GM18505 (cell line): Measurements from ENCODE around the gene DNAL4.

Experiments
- ATAC-seq: cut with Tn5 transposase; IDR thresholded peaks from one replicate; pipeline ENCODE4 v1.9.1; 2021; ENCODE audit not compliant: unreplicated experiment
- POLR2A ChIP-seq: IDR thresholded peaks from 4 replicates; pipeline ENCODE4 v1.6.1; 2011; ENCODE audit warnings: borderline replicate concordance; ENCODE audit not compliant: insufficient read depth, insufficient read length; ENCODE audit errors: extremely low read depth

DNAL4 gene

DNA sequence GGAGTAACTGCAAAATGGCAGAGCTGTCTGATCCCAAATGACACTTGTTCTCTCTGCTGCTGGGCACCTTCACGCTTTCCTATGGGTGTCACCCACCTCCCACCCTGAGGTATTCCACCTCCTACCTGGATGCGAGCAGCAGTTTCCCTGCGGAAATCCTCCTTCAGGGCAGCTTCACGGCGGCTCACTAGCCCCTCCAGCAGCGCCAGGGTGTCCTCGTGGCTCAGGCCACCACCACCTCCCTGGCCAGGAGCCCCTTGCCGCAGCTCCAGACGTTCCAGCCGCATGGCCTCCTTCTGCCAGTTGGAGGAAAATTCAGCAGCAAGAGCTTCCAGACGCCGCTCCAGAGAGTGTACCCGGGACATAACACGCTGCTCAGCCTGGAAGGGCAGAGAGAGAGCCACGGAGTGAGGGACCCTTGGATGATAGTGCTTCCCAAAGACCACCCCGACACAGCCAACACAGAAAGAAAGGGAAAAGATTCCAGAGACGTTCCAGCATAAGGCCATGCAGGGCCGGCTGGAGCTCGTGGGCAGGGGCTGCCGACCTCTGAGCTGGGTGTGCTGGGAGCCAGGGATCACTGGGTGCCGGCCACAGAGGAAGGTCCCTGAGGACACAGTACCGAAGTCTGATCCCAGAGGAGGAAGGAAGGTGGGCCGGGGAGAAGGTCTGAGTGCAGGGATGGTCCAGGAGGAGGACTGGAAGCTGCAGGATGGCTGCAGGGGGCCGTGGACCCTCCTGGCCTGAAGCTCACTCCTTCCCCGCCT, 51.6 kb downstream of the DNAL4 start:
- no peak for TF ChIP-seq POLR2A
- no peak for ATAC-seq

DNA sequence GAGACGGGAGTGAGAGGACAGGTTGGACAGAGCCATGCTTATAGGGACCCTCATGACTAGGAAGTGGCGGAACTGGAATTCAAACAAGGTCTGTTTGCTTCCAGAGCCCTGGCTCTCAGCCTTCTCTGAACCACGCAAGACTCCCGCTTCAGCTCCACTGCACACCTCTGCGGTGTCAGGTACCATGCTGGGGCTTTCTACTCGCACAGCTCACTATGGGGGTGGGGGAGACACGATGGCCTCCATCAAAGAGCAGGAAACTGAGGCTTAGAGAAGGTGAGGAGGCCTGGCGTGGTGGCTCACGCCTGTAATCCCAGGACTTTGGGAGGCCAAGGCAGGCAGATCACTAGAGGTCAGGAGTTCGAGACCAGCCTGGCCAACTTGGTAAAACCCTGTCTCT, 52.4 kb downstream of the DNAL4 start:
- no peak for TF ChIP-seq POLR2A
- ATAC-seq, result no peak

DNA sequence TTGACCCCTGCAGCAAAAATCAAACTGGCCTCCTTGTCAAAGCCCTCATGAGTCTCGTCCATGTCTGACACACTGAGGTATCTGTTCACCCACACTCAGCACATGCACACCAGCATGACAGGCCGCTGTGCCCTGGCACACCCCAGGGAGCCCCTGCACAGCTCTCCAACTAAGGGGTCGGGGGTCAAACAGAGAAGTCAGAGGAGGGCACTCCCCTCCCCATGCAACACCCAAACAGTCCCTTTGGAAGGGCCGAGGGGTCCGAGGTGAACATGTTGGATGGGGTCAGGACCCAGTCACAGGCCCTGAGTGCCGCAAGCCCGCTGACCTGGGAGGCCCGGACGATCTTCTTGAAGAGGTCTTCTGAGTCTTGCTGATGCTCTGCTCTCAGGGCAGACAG, 52.8 kb downstream of the DNAL4 start:
- no peak for TF ChIP-seq POLR2A
- no peak for ATAC-seq

DNA sequence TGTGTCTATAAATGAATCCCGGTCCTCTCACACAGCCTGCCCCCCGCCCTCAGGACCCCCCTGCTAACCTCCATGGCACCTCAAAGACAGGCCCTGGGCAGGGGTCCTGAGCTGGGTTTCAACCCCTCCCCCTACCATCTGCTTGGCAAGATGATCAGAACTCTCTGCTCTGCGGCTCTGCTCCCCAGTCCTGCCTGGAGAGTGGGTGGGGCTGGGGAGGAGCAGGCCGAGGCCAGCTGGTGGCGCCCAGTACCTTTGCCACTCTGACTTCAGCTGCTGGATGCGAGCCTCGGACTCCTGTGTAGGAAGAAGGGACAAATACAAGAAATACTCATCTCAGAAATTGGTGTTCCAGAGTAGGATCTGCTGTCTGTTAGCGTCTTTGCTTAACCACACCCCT, 53.2 kb downstream of the DNAL4 start:
- ATAC-seq, result no peak

DNA sequence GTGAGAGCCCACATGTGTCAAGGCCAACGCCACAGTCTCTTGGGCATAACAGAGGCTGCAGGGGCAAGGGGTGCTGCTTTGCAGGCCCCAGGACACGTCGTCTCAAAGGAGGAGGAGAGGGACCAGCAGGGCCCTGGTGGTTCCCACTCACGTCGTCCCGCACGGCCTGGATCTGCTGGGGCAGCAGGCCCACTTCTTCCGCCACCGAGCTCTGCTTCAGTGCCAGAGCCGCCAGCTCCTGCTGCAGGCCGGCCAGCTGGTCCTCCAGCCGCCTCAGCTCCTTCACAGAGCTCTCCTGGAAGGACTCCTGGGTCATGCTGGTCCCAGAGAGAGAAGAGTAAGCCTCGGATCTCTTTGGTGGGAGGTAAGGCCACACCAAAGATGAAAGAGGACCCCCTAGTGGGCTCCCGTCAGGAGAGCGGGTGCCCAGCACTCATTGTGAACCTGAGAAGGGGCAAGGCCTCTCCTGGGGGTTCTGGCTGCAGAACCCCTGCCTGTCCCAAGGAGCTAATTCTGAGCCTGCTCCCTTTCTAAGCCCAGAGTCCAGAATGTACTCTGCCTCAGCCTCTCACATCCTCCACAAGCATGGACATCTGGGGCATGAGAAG, 53.7 kb downstream of the DNAL4 start:
- no peak for ATAC-seq
- TF ChIP-seq POLR2A, result peak; percentile 24

More for the DNA sequence above, 53.2 kb downstream of the DNAL4 start:
- TF ChIP-seq POLR2A, result no peak

DNA sequence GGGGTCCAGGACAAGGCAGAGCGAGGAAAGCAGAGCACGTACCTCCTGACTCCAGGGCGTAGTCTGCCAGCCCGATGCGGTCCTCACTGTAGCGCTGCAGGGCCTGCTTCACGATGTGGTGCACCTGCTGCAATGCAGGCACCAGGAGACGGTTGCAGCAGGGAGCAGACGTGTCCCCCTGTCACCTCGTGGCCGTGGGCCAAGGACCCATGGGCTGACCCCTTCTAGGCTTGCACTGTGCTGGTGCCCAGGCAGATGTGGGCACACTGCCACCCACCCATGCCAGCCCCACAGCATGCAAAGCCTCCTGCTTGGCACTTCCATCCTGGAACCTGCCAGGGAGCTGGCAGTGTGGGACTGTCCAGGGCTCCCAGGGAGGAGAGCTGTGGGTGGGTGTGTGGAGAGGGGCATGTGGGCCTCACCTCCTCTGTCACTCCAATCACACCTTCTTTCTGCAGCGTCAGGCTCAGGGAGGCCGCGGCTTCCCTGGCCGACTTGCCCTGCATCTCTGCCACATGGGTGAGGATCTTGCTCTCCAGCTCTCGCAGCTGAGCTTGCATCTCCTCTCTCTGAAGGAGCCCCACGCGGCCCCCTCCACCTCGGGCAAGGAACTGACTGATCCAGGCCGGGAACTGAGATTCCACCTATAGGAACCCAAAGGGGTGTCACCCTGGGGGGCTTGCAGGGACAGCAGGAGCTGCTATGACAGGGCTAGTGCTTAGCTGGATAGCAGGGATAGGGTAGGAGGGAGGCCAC, 54.5 kb downstream of the DNAL4 start:
- no peak for ATAC-seq
- TF ChIP-seq POLR2A, result no peak

DNA sequence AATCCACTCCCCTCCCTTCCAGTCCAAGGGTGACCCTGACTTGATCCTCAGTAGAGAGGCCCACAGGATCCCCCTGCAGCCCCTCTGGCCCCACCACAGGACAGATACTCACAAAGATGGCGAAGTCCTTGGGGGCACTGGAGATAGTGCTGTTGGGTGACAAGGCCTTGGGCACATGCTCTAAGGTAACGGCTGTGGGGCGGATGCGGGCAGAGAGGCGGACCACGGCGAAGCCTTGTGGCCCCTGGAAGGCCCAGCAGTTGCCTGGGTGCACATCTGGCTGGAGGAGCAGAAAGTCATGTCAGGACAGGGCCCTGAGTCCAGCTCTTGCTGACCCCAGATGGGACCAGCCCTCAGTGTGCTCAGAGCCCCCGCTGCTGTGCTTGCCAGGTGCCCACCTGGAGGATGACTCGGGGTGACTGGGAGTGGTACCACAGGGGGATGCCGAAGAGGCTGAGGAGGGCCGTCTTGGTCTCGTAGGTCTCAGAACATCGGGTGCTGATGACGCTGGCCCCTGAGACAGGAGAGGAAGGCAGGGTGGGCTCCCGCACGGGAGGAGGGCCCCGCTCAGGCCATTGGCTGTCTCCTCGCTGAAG, 55.4 kb downstream of the DNAL4 start:
- no peak for TF ChIP-seq POLR2A

DNA sequence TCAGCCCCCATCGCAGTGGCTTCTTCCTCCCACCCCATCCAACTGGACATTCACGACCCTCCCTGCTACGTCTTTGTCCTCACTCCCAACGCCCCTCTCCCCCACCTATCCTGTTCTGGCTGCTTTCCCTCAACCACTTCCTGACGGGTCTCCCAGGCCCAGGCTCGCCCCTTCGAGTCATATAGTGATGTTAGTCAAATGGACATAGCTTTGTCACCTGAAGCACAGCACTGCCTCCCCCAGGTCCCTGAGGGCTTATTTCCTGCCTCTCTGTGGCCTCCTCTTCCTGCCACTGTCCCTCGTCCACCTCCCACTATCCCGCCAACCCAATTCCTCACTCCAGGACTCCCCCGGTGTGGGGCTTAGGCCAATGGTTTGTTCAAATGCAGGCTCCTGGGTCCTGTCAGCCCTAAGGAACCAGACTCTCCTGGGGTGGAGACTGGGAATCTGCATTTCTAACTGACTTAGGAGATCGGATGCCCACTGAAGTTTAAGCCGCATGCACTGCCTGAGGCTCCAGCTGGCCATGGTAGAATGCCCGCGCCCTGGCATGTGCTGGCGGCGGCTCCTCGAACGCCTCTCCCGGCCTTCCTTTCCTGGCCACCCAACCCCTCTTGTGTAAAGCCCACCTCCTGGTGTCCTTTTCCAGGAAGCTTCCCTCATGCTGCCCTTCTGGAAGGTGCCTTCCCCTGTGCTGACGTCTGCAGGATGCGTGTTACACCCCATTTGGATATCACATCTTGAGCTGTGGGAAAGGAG, 56.5 kb downstream of the DNAL4 start:
- TF ChIP-seq POLR2A, result no peak
- no peak for ATAC-seq

More for the DNA sequence above, 55.4 kb downstream of the DNAL4 start:
- no peak for ATAC-seq

DNA sequence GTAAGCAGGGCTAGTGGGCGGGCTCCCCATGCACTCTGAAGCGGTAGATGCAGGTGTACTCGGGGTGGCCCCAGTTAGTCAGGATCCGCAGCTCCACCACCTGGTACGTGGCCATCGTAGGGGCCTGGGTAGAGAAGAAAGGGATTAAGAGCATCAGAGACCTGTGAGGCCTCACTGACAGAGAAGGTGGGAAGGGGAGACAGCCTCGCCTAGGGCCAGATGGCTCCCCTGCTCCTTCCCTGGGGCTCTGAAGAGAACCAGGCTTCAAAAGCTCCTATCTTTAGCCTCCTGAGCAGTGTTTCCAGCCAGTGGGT, 57.7 kb downstream of the DNAL4 start:
- no peak for TF ChIP-seq POLR2A
- ATAC-seq, result no peak

DNA sequence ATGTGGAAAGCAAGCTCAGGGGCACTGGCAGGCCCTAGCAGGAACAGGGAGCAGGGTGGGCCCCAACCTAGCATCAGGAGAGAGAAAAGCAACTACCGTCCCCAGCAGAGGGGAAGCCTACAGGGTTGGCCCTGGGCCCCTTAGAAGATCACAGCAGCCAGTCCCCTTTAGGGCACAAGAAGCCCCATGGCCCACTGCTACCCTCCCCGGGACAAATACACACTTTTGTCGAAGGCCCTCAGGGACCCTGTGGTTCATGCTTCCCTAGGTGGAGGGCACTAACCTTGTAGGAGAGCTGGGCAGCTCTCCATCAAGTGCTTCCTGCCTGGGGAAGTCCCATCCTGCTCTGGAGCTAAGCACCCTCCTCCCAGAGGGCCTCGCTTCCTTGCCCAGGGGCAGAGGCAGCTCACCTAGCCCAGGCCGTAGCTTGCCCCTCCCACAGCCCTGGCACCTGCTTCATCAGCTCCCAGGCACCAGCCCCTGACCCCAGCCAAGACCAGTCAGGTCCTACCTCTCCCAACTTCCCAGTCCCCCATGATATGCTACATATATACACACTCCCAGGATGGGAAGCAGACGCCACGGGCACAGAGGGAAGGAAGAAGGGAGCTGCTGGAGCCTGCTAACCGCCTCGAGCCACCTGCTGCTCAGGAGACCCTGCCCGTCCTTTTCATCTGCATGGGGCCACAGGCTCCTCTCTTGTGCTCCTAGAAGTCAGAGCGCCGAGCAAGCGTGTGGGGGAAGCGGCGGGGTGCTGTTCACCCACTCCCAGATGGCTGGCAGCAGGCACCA, 58.3 kb downstream of the DNAL4 start:
- TF ChIP-seq POLR2A, result peak; percentile 25
- no peak for ATAC-seq

DNA sequence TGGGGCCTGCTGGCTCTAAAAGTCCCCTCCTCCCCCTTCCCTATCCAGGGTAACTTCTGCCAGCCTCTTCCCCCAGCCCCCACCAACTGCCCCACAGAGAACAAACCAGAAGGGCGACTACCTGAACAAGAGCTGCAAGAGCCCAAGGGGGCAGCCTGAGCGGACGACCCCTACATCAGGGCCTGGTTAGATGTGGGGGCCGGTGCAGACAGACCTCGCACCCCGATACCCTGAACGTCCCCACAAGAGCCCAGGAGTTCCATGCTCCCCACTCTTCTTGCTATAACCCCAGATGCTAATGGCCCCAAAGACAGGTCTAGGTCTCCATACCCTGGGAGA, 58.8 kb downstream of the DNAL4 start:
- ATAC-seq, result no peak

DNA sequence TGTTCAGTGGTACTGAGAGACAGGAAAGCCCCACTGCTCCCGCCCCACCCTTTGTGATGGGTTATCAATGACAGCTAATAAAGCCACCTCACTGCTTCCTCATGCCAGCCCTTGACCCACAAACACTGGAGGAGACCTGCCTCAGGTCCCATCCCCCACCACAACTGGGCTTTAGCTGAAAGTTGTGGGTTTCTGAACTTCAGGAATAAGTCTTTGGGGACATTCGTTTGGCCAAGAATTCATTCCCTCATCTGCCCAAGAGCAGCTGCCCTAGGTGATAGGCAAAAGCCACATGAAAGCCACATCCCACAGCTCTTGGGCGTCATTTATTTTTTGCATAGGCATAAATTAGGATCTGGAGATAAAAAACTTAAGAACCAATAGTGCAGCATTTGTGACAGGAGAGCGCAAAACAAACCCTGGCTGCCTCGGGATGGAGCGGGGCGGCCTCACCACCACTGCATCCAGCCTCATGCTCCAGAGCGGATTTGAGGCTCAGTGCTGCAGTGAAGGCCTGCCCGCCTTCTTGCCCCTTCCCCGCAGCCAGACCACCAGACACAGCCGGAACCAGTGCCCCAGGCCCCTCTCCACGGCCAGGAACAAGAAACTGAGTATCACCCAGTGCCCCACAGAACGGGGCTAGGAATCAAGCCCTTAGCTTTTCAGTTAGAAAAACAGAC, 59.4 kb downstream of the DNAL4 start:
- no peak for ATAC-seq
- no peak for TF ChIP-seq POLR2A

More for the DNA sequence above, 58.8 kb downstream of the DNAL4 start:
- peak; percentile 25 for TF ChIP-seq POLR2A
